ENCODE data around the gene PBX1.

Gene PBX1

DNA sequence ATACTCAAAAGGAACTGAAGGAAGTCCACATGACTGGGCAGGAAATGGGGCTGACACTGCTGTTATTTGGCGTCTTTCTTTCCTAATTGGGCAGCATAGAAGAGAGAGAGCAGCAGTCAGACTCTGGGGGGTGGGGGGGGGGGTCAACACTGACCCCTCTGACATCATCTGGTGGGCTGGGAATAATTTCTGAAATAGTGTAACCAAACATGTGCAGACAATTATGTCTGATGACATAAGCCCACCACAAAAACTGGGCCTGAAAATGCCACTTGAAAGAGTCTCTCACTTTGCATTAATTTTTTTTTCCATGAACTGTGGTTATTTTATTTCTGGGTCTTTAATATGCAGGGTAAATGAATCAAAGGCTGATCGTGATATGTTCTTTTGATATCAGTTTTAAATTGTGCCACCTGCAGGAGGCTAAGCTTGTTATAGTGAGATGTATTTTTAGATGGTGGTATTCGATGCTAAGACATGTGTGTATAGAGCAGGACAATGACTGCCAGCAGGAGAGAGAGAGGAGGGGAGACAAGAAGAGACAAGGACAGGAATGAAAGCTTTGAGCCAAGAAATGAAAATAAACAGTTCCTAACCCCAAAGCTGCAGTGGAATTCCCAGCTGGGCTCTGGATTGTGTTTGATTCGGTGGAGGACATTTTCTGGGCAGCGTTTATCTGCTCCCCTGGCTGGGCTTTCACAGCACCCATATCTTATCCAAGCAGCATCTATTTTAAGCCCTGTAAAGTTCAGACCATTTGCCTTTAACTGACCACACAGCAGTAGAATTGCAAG lies 264.7 kb downstream of the PBX1 start:
- peak; percentile 12 for DNase-seq (ENCODE audit: low spot score)

DNA sequence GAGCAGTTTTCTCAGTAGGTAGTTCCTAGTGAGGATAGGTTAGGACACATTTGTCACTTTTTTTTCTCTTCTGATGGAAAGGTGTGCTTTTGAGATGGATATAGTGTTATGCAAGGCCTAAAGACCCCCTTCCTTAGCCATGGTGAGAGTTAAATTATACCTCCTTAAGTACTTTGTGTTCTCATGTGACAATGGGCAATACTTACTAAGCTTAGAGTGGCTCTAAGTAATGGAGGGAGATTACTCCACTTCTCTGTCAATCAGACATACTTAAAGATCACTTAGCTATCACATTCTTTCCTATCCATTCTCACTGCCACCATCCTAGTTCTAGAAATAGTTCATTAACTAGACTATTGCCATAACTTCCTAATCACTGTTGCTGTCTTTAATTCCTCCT lies 265.6 kb downstream of the PBX1 start:
- no peak for DNase-seq (ENCODE audit: low spot score)

DNA sequence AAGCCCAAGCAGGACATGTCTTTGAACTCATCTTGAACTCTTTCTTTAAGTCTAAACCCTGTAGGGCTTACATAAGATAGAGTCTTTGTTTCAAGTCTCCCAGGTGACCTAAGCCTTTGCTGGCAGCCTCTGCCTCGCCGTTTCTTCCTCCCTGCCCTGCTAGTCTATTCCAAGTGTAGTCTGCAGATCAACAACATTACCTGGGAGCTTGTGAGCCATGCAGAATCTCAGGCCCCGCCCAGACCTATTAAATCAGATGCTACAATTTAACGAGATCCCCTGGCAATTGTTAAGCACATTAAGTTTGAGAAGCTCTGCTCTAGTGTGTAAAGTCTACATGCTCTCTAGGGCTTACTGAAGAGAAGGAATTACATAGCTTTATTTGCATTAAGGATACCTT lies 271.6 kb downstream of the PBX1 start:
- DNase-seq (ENCODE audit: low spot score): no peak

DNA sequence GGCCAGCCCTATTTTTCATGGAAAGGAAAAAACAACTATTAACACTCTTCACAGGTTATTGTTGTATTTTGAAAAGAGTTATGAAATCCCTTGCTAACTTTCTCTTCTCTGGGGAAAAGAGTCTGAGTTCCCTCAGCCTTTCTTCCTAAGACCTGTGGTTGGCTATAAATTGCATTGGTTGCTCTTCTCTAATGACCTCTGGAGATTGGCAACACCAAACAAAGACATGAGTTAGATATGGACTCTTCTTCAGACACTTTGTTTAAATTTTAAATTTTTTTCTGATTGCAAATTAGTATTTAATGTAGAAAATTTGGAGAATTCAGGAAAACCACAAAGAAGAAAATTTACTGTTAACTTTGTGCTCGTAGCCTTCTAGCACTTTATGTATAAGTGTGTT lies 275.7 kb downstream of the PBX1 start:
- DNase-seq (ENCODE audit: low spot score): no peak

DNA sequence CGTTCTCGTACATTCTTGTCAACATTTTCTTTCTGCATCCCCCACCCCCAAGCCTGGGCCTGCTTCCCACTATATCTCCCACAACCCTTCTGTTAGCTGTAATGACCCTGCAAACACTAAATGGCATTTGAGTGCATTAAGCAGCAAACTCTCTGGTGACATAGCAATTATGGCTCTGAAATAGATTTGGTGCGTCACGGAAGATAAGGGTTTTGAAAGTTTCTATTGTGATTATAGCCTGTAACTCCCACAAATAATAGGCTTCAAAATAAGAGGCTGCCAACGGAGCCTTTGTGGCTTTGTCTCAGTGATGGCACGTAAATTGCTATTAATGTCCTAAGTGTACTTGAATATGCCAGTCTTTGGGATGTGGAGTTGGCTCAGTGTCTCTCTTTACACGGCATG lies 277.6 kb downstream of the PBX1 start:
- no peak for DNase-seq (ENCODE audit: low spot score)

DNA sequence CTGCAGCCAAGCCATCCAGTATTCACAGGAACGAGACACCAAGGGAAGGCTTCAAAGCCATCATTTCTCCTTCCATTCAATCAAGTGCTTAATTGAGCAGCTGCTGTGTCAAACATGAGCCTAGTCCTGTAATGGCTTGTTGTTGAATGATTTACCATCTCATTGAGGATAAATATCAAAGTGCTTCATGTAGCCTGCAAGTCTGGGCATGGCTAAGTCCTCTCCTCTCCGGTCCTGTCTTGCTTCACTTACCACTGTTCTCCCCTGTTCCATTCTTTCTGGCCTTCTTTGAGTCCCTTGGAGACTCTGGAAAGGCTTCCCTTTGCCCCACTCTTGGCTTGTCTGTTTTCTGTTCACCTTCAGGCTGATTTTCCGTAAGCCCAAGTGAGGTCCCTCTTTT lies 279.8 kb downstream of the PBX1 start:
- DNase-seq (ENCODE audit: low spot score): no peak

DNA sequence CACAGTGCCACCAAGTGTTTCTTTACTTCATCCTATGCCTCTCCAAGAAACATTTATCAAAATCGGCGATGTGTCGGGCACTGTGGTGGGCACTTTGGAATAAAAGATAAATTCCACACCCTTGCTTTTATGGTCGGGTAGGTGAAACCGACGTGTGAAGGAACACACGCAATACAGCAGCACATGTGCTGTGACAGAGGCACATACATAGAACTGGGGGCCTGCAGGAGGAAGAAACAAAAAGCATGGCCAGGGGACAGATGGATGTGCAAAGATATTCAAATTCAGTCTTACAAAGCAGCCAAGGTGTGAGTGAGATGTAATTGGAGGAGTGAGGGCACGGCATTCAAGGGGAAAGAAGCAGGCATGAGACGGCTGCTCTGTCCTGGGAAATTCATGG lies 282.0 kb downstream of the PBX1 start:
- no peak for DNase-seq (ENCODE audit: low spot score)

DNA sequence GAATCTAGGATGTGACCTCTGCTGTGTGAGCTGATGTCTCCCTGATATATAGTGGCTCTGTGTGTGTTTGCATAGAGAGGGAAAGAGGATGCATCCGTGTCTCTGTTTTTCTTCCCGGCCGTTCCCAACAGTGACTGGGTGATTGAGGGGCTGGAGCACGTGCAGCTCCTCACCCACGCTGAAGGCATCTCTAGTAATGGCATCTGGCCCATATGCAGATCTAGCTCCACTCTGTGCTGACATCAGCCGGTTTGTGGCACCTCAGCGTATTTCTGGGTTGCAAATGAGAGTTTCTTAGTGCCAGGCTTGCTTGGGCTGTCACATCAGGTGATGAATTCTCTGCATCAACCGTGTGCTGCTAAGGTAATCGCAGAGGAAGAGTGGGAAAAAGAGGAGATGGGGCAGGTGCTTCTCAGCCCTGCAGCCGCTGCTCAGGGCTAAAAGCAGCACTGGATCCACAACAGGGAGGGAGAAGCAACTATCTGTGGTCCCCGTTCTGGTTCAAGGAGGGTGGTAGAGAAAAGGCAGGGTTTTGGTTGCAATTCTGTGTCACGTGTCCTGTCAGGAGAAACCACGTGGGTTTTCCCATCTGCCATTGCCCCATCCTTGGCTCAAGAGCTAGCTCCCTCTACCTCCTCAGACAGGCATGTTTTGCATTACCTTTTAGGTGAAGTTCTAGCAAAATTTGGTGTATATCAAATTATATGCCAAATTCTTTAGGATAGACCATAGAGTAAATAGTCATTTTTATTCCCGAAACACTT lies 282.9 kb downstream of the PBX1 start:
- no peak for DNase-seq (ENCODE audit: low spot score)

DNA sequence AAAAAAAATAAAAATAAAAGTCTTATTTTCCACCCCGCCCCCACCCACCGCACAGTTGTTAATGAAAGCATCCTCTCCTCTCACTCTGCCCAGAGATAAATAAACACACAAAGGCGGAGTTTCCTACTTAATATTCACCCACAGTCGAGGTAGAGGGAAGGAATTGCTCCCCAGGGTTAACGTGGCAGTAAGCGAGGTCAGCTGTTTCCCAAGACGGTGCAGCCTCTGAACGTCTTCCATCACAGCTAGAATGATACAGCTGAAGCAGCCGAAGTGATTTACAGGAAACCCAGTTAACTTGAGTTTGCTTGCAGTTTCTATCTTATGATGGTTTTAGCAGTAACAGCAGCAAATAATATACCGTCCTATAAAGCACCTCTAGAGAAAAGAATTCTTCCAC lies 283.9 kb downstream of the PBX1 start:
- no peak for DNase-seq (ENCODE audit: low spot score)

DNA sequence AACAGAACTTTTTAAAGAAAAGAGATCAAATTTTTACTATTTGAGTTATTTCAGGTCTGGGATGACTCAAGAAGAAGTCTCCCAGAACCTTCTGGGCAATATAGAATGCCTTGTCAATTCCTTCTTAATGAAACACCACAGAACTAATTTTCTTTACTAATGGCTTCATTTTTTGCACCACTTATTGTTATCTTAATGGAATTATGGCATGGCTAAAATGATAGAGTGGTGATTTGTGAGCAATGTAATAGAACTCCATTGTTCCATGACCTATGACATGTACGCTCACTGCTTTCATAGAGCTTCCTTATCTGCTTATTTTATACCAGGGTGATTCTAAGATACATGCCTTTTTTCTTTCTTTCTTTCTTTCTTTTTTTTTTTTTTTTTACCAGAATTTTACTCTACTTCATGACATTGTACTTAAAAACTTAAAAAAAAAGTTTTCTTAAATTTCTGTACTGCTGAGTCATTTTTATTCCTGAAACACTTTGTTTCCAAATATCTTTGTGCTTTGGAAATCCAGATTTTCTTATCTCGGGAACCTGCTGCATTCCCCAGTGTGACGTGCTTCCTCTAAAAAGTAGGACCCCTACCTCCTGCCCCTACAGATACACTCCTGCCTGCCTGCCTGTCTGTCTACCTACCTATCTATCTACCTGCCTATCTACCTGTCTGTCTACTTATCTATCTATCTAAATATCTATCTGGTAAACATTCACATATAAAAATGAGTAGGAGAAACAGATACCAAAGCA lies 284.9 kb downstream of the PBX1 start:
- DNase-seq (ENCODE audit: low spot score): no peak

DNA sequence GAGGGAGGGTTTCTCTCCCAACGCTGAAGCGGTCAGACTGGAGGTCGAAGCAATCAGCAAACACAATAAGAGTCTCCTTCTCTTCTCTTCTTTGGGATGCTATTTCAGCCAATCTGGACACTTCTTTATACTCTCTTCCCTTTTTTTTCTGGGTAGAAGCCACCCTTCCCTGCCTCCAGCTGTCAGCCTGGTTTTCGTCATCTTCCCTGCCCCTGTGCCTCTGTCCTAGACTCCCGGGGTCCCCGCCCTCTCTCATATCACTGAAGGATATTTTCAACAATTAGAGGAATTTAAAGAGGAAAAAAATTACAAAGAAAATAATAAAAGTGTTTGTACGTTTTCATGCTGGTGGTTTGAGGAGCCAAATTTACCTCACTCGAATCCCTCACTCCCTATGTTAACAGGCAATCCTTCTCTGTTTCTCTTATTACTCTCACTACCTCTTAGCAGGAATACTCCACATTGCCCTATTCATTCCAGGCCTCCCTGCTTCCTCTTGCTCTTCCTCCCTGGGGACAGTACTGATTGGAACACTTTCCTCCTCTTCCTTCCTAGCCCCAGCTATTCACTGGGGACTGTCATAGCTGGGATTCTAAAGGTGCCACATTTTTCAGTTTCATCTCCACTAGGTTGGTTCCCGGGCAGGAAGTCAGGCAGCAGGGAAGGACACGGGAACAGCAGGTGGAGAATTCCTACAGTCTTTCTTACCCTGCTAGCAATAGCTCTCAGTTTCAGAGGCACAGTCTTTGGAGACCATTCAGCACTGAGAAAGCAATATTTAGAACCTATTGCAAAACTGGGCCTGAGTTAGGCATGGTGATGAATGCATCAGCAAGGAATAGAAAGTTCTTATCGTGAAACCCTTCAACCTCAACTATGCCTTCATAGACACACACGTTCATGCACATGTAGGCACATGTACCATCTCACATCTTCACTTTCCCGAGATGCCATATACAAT lies 288.0 kb downstream of the PBX1 start:
- DNase-seq (ENCODE audit: low spot score): no peak

DNA sequence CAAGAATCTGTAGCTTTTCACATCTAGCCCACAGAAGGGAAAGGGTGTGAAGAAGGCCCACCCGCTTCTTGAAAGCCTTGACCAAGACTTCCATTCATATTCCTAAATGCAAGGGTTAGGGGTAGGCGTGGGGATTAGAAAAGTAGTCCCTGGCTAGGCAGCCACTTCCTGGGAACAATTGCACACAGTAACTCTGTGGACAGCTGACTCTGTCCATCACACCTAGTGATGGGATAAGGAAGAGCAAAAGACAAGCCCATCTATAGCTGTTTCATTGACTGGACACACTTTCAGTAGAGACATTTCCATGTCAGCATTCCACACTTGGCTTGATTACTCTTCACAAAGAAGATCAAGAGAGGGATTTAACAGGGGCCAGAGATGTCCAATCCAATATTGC lies 294.2 kb downstream of the PBX1 start:
- no peak for DNase-seq (ENCODE audit: low spot score)

DNA sequence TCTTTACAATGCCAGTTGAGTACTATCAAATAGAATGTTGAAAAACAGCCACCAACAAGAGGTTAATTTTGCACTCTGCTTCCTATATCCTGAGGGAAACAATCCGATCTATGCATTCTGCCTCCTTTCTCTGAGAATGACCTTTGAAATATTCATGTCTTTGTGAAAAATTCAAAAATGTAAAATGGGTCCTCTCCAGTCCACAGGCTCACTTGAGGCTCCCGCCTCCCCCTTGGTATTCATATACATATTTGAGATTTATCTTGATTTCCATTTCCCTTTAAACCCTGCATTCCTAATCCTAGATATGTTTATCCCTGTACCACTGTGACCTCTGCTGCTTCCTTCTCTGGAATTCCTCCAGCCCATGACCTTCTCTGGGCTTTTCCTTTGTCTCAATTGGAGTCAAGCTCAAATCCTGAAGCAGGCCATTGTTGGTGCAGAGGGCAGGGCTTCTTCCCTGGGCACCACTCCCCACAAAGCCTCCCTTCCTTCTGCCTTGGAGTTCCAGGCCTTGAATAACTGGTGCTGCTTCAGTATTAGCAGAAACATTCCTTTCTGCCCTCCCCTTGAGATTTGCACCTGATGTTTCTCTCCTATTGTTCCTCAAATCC lies 296.8 kb downstream of the PBX1 start:
- DNase-seq (ENCODE audit: low spot score): no peak

DNA sequence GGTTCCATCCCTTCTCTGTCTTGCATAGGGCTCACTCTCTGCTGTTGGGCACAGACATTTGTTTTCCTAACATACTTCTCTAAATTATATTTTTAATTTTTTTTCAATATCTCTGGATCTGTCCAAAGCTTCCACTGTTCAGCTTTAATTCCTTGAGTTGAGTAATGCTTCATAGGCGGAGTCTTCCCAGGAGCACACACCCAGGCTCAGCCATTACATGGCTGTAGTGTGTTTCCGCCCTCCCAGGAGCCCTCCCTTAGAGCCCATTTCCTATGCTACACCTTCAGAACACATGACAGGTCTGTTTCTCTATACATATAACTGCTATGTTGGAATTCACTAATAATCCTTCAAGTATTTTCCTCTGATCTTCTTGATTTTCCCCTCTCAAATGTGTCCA lies 297.4 kb downstream of the PBX1 start:
- DNase-seq (ENCODE audit: low spot score): no peak

DNA sequence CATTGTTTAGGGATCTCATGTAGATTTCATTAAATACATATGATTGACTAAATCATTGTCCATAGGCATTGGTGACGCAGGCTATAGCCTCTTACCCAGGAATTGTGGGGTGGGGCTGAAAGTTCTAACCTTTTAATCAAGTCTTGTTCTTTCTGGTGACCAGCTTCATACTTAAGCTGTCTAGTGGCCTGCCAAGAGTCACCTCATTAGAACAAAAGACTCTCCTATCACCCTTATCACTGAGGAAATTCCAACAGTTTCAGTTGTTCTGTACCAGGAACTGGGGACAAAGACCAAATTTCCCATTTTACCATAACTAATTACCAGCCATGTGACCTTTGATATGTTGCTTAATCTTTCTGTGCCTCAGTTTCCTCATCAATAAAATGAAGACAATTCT lies 298.5 kb downstream of the PBX1 start:
- no peak for DNase-seq (ENCODE audit: low spot score)

DNA sequence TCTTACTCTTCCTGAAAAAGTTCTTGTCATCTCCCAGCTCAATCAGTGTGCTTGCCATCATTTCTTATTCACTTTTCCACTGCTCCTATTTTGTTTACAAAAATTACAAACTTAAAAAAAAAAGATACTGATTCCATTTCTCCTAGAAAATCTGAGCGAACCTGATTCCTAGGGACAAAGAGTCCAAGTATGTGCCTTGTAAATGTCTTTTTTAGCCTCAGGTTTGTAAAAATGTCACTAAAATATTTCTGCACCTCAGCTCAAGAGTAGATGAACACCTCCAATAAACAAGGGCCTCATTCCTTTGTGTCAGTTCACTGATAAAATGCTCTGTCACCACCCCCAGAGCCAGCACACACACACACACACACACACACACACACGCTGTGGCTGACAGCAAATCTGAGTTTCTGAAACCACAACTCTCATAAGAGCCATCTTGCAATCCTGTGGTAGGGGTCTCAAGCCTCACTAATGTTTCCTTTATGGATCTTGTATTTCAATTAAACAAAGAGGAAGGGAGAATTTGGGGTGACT lies 299.2 kb downstream of the PBX1 start:
- no peak for DNase-seq (ENCODE audit: low spot score)

DNA sequence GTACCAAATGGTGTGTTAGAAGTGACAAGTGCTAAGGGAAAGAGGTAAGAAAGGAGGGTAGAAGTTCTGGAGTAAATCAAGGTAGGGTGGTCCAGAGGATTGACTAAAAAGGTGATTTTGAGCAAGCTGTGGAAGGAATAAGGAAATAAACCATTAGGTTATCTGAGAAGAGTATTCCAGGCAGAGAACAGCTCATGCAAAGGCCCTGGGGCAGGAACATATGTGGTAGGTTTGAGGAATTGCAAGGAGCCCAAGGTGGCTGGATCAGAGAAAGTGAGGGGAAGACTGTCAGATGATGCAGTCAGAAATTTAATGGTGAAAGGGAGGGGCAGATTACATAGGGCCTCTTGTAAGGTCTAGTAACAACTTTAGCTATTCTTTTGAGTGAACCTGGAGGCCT lies 302.6 kb downstream of the PBX1 start:
- no peak for DNase-seq (ENCODE audit: low spot score)

DNA sequence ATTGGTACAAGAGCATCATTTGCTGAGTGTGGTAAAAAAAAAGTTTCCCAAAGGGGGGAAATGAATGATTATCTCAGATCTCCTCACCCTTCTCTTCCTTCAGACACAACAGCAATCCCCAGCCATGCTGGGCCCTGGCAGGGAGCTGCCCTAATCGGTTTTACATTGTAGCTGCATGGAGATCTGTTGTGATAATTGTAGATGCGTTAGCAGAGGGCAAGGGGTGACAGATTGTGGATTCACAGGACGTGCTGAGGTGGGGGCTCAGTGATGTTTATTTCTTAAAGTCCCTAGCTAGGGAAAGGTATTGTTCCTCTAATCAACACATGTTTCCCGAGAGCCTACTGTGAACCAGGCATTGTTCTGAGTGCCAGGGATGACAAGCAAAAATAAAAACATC lies 304.1 kb downstream of the PBX1 start:
- DNase-seq (ENCODE audit: low spot score): no peak

DNA sequence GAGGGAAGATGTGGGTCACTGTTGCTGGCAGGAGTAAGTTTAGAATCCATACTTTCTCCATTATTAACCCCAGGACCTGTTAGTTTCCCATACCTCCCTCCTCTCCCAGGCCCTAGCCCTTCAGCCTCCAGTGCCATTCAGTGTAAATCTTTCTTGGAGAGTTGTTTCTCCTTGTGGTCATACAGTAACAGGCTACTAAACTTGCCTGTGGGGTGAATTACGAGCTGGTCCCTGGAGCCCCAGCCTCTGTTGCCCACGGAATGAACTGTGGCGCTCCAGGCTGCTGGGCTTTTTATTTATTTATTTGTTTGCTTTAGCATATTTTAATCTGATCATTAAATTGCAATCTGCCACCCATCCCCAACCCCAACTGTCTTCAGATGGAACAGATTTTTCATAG lies 305.2 kb downstream of the PBX1 start:
- DNase-seq (ENCODE audit: low spot score): no peak

DNA sequence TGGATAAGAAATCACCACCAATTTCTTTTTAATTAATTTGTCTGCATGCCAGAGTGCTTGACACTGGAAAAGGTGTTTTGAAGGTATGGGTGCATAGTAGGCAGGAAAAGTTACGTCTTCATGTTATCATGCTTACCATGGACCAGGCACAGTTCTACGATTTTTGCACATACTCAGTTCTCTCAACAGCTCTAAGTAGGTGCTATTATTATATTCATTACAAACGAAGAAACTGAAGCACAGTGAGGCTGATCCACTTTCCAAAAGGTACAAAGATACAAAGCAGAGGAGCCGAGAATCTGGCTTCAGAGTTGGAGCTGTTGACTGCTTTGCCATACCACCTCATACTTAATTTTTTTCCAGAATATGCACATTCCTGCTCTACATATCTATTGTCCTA lies 306.4 kb downstream of the PBX1 start:
- no peak for DNase-seq (ENCODE audit: low spot score)

DNA sequence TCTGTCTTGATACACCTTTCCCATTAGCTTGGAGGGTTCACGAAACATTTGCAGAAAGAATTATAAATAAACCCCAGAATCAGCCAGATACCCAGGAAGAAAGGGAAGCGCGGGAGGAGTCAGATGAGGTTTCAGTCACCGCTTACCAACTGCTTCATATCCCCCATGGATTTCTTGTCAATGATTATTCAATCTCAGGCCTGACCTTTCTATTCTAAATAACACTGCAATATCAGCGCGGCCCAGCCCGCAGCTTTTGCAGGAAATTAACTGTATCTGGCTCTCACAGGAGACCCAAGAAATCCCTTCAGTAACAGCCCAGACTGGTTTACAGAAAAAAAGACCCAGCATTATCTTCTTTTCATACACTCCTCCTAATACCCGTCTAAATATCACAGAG lies 308.6 kb downstream of the PBX1 start:
- no peak for DNase-seq (ENCODE audit: low spot score)

All from AG20443 (cell line).